ENCODE results near the gene ANO4.

DNA sequence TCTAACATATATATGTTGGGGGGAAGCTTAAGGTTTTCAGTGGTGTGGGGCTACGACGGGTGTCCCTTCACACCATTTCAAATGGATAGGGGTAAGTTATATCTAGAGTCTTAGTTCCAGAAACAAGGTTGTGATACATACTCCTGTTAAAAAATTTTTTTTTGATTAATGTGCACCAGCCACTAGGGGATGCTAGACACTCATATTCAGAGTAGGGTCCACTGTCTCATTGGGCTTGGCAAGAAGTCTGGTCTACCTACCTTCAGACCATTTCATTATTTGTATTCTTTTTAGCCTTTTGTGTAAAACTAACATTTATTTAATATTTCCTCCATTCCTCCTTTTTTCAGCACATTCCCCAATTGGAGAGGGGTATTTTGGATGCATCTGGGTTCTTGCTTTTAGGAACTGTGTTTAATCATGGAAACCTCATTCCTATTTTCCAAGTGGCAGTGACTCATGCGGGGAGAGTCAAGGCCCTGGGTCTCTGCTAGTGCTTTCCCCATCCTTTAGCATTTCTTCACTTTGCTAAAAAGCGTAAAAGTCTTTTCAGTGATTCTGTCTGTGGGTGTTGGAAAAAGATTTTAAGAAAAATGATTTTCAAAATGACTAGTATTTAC is 33.4 kb downstream of the ANO4 start:
- TF ChIP-seq, protein P1, sequence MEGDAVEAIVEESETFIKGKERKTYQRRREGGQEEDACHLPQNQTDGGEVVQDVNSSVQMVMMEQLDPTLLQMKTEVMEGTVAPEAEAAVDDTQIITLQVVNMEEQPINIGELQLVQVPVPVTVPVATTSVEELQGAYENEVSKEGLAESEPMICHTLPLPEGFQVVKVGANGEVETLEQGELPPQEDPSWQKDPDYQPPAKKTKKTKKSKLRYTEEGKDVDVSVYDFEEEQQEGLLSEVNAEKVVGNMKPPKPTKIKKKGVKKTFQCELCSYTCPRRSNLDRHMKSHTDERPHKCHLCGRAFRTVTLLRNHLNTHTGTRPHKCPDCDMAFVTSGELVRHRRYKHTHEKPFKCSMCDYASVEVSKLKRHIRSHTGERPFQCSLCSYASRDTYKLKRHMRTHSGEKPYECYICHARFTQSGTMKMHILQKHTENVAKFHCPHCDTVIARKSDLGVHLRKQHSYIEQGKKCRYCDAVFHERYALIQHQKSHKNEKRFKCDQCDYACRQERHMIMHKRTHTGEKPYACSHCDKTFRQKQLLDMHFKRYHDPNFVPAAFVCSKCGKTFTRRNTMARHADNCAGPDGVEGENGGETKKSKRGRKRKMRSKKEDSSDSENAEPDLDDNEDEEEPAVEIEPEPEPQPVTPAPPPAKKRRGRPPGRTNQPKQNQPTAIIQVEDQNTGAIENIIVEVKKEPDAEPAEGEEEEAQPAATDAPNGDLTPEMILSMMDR (IDR thresholded peaks at IDR 0.05): no peak
- TF ChIP-seq POLR2A (IDR thresholded peaks at IDR 0.05): no peak

Measured in lower leg skin (tissue), 3 donors.